Neural crest cell (in vitro differentiated cells): ENCODE data around the gene CHCHD10. TPM values are rescaled to one million over a fixed set of nuclear protein-coding genes. Genes with fewer than 3 reads are reported as not detected.

Experiments
- DNase-seq: peaks from one replicate; pipeline ENCODE4 v3.0.0; 2021; ENCODE audit warnings: low read depth, mixed read lengths, low spot score
- H3K27ac Mint-ChIP-seq: one replicate; pipeline ENCODE4 v1.8.0; 2021; ENCODE audit warnings: mild to moderate bottlenecking, mixed read lengths; ENCODE audit not compliant: unreplicated experiment
- H3K27me3 Mint-ChIP-seq: 2 replicates; pipeline ENCODE4 v1.8.0; 2021; ENCODE audit warnings: low read depth, mild to moderate bottlenecking, mixed read lengths
- H3K36me3 Mint-ChIP-seq: 2 replicates; pipeline ENCODE4 v1.8.0; 2021; ENCODE audit warnings: low read depth, mild to moderate bottlenecking, mixed read lengths
- H3K4me1 Mint-ChIP-seq: 2 replicates; pipeline ENCODE4 v1.8.0; 2021; ENCODE audit warnings: mixed read lengths
- H3K4me3 Mint-ChIP-seq: one replicate; pipeline ENCODE4 v1.8.0; 2021; ENCODE audit warnings: mild to moderate bottlenecking, mixed read lengths
- H3K9me3 Mint-ChIP-seq: 2 replicates; pipeline ENCODE4 v1.8.0; 2021; ENCODE audit warnings: mixed read lengths
- CTCF ChIP-seq: fragments of 200-600 bp; sonication (generic); conservative IDR thresholded peaks from 2 replicates; pipeline ENCODE4 v1.5.0; 2021; ENCODE audit warnings: antibody characterized with exemption, mild to moderate bottlenecking
- total RNA-seq: library from RNA; stranded (reverse); gene quantifications from 2 replicates; pipeline ENCODE4 v1.2.1, GENCODE V29; 2021

Gene CHCHD10
- total RNA-seq, 1 donor from 2014 or later = 38.8 TPM

- peaks cover 10% of the 10 kb centered on the region for H3K27me3 Mint-ChIP-seq
- H3K9me3 Mint-ChIP-seq = no peaks in the 10 kb centered on the region
- TF ChIP-seq CTCF = no peak
- H3K4me1 Mint-ChIP-seq = peaks cover 21% of the 10 kb centered on the region
- DNase-seq = no peak
- H3K4me3 Mint-ChIP-seq = peak overlapping the region; percentile 83
- H3K27ac Mint-ChIP-seq = no peak overlapping the region
- H3K36me3 Mint-ChIP-seq = no peaks in the 10 kb centered on the region
Observed at GRCh38 chr22:23773483-23774113, 5.8 kb upstream of the CHCHD10 start.

GRCh38 chr22:23772649-23773473 is 5.1 kb upstream of the CHCHD10 start, which contains the start of gene MMP11:
TSS of gene MMP11 (plus strand) at chr22:23772849. CDS start at chr22:23772871, 22 bp downstream.
- peak; percentile 59 for DNase-seq
- Mint-ChIP-seq H3K4me1 (peaks cover 21% of the 10 kb centered on the region), H3K36me3 (no peaks in the 10 kb centered on the region), H3K27me3 (peaks cover 10% of the 10 kb centered on the region), H3K9me3 (no peaks in the 10 kb centered on the region), H3K4me3 (peak within 1 kb of the TSS; percentile 83), H3K27ac (peak within 1 kb of the TSS; percentile 52)
- no peak for TF ChIP-seq CTCF

- H3K36me3 Mint-ChIP-seq = no peaks in the 10 kb centered on the region
- H3K9me3 Mint-ChIP-seq = no peaks in the 10 kb centered on the region
- DNase-seq = no peak
- no peak overlapping the region for H3K27ac Mint-ChIP-seq
- peaks cover 10% of the 10 kb centered on the region for H3K27me3 Mint-ChIP-seq
- peaks cover 21% of the 10 kb centered on the region for H3K4me1 Mint-ChIP-seq
- H3K4me3 Mint-ChIP-seq = peak overlapping the region; percentile 83
- no peak for TF ChIP-seq CTCF
Observed at GRCh38 chr22:23772315-23772648, 4.5 kb upstream of the CHCHD10 start.

- no peak overlapping the region for H3K4me3 Mint-ChIP-seq
- no peak overlapping the region for H3K27ac Mint-ChIP-seq
- H3K4me1 Mint-ChIP-seq = peaks cover 17% of the 10 kb centered on the region
- H3K9me3 Mint-ChIP-seq = no peaks in the 10 kb centered on the region
- peaks cover 7% of the 10 kb centered on the region for H3K27me3 Mint-ChIP-seq
- no peak for TF ChIP-seq CTCF
- no peaks in the 10 kb centered on the region for H3K36me3 Mint-ChIP-seq
- no peak for DNase-seq
Observed at GRCh38 chr22:23769321-23769965, 1.7 kb upstream of the CHCHD10 start.

GRCh38 chr22:23767303-23767672 is 484 bp downstream of the CHCHD10 start:
- no peak for TF ChIP-seq CTCF
- no peak for DNase-seq
- H3K4me3 Mint-ChIP-seq = peak overlapping the region; percentile 76
- no peaks in the 10 kb centered on the region for H3K36me3 Mint-ChIP-seq
- H3K27ac Mint-ChIP-seq = no peak overlapping the region
- H3K27me3 Mint-ChIP-seq = no peaks in the 10 kb centered on the region
- H3K4me1 Mint-ChIP-seq = peaks cover 22% of the 10 kb centered on the region
- no peaks in the 10 kb centered on the region for H3K9me3 Mint-ChIP-seq
